ENCODE measurements around the gene LHPP.

GRCh38 chr10:124450012-124450782, 11.4 kb upstream of the LHPP start, which contains the start of gene NKX1-2:
- TF ChIP-seq CTCF (IDR thresholded peaks at IDR 0.05): no peak
- no peak for TF ChIP-seq EZH2phosphoT487 (IDR thresholded peaks at IDR 0.05)

Measured in neural progenitor cell (in vitro differentiated cells).